ENCODE results near the gene TBX10. TPM values are rescaled to one million over a fixed set of nuclear protein-coding genes. Genes with fewer than 3 reads are reported as not detected.
"Not testable (repeated sequence)": the region's sequence is repeated elsewhere in the genome, so short reads cannot be mapped to it uniquely, and the experiment has no call there.

TBX10 gene
- total RNA-seq, 2 experiments from 2014 or later, result not detected

- POLR2A ChIA-PET, result no interaction called here
- CTCF ChIA-PET, result no interaction called here
Measured at GRCh38 chr11:67665541-67666302, 26.2 kb upstream of the TBX10 start.

GRCh38 chr11:67664696-67665540 is 25.4 kb upstream of the TBX10 start:
- CTCF ChIA-PET, result no interaction called here
- POLR2A ChIA-PET, result no interaction called here

GRCh38 chr11:67664213-67664585 is 24.6 kb upstream of the TBX10 start:
- CTCF ChIA-PET, result no interaction called here
- POLR2A ChIA-PET, result no interaction called here

- CTCF ChIA-PET, result interaction anchor here (2.2 kb wide), 1 partner anchor 34 kb away, joined by 7 read pairs; the partner anchor contains the start of gene NUDT8
- POLR2A ChIA-PET, result no interaction called here
Measured at GRCh38 chr11:67663532-67664212, 24.1 kb upstream of the TBX10 start.

GRCh38 chr11:67662835-67663531 is 23.4 kb upstream of the TBX10 start:
- CTCF ChIA-PET, result interaction anchor here (2.2 kb wide), 1 partner anchor 34 kb away, joined by 7 read pairs; the partner anchor contains the start of gene NUDT8
- POLR2A ChIA-PET, result no interaction called here

GRCh38 chr11:67662142-67662834 is 22.7 kb upstream of the TBX10 start:
- CTCF ChIA-PET, result interaction anchor here (2.2 kb wide), 1 partner anchor 33 kb away, joined by 7 read pairs; the partner anchor contains the start of gene NUDT8

GRCh38 chr11:67660752-67661151 is 21.2 kb upstream of the TBX10 start:
- ChIA-PET CTCF (interaction anchor here (3.9 to 4.0 kb wide), 2 partner anchors 12 to 15 kb away, joined by 17 to 21 read pairs; no protein-coding TSS in a partner anchor), POLR2A (interaction anchor here (0.6 kb wide), 2 partner anchors 552 to 631 kb away, joined by 3 read pairs; no protein-coding TSS in a partner anchor)

More at GRCh38 chr11:67662142-67662834, 22.7 kb upstream of the TBX10 start:
- POLR2A ChIA-PET, result no interaction called here

GRCh38 chr11:67659651-67660165 is 20.1 kb upstream of the TBX10 start:
- CTCF ChIA-PET, result interaction anchor here (0.6 to 4.0 kb wide), 6 partner anchors 11 to 91 kb away, joined by 3 to 29 read pairs (median 14); partner anchors contain the start of genes NUDT8 and TBX10
- POLR2A ChIA-PET, result not testable (repeated sequence)

GRCh38 chr11:67657300-67657699 is 17.7 kb upstream of the TBX10 start:
- CTCF ChIA-PET, result interaction anchor here (3.5 to 4.0 kb wide), 3 partner anchors 9 to 27 kb away, joined by 17 to 29 read pairs (median 21); partner anchors contain the start of gene NUDT8
- POLR2A ChIA-PET, result interaction anchor here (1.1 kb wide), 1 partner anchor 28 kb away, joined by 5 read pairs; the partner anchor contains the start of gene NUDT8

GRCh38 chr11:67656278-67656922 is 16.8 kb upstream of the TBX10 start:
- POLR2A ChIA-PET, result no interaction called here
- CTCF ChIA-PET, result interaction anchor here (0.7 to 3.5 kb wide), 3 partner anchors 16 to 87 kb away, joined by 3 to 29 read pairs (median 3); partner anchors contain the start of gene NUDT8

GRCh38 chr11:67654225-67654624 is 14.7 kb upstream of the TBX10 start:
- POLR2A ChIA-PET, result no interaction called here
- CTCF ChIA-PET, result no interaction called here

- ChIA-PET CTCF (interaction anchor here (0.6 kb wide), 1 partner anchor 393 kb away, joined by 4 read pairs; no protein-coding TSS in a partner anchor), POLR2A (no interaction called here)
Measured at GRCh38 chr11:67652965-67653845, 13.6 kb upstream of the TBX10 start.

GRCh38 chr11:67651976-67652781 is 12.6 kb upstream of the TBX10 start:
- POLR2A ChIA-PET, result interaction anchor here (0.6 kb wide), 1 partner anchor 16 kb away, joined by 5 read pairs; no protein-coding TSS in a partner anchor
- CTCF ChIA-PET, result interaction anchor here (1.1 to 2.4 kb wide), 2 partner anchors 22 to 62 kb away, joined by 3 to 10 read pairs; partner anchors contain the start of gene NUDT8

GRCh38 chr11:67649634-67650510 is 10.3 kb upstream of the TBX10 start:
- ChIA-PET POLR2A (interaction anchor here (0.7 to 1.6 kb wide), 3 partner anchors 15 to 1337 kb away, joined by 4 to 10 read pairs (median 6); no protein-coding TSS in a partner anchor), CTCF (interaction anchor here (0.6 to 2.4 kb wide), 4 partner anchors 9 to 544 kb away, joined by 3 to 17 read pairs (median 7); partner anchors contain the start of gene NUDT8)
